IMR-90 (cell line): ENCODE results near the gene ME2. TPM values are rescaled to one million over a fixed set of nuclear protein-coding genes. Genes with fewer than 3 reads are reported as not detected.

Experiments
- BHLHE40 ChIP-seq: fragments of 150-350 bp; IDR thresholded peaks from 2 replicates; pipeline ENCODE4 v1.6.1; 2016; ENCODE audit warnings: mild to moderate bottlenecking, low read depth, low read length
- CEBPB ChIP-seq: IDR thresholded peaks from 2 replicates; pipeline ENCODE4 v1.6.1; 2012; ENCODE audit warnings: low read depth, low read length, improper control_type of control experiment
- POLR2A ChIP-seq: IDR thresholded peaks from 2 replicates; pipeline ENCODE4 v1.6.1; 2012; ENCODE audit warnings: mild to moderate bottlenecking, low read depth, low read length
- RCOR1 ChIP-seq: IDR thresholded peaks from 2 replicates; pipeline ENCODE4 v1.6.1; 2012; ENCODE audit warnings: mild to moderate bottlenecking, low read length, improper control_type of control experiment; ENCODE audit not compliant: insufficient replicate concordance
- USF2 ChIP-seq: fragments of 150-350 bp; IDR thresholded peaks from 2 replicates; pipeline ENCODE4 v1.6.1; 2017; ENCODE audit warnings: mild to moderate bottlenecking, antibody characterized with exemption, low read length, low read depth
- polyA plus RNA-seq, 3 experiments: library from polyadenylated mRNA; depleted of rRNA; stranded (reverse); fragments of >200 nt; gene quantifications; 2 replicates each; pipeline ENCODE4 v1.2.3, GENCODE V29; 2012; ENCODE audit warnings: low replicate concordance in 1 of 3
- total RNA-seq: library from RNA; depleted of rRNA; stranded (reverse); fragments of >200 nt; gene quantifications from 2 replicates; pipeline ENCODE4 v1.2.3, GENCODE V29; 2012

The ME2 gene
- total and polyA plus RNA-seq, 2 of the 4 experiments (the other 2 are of a cell fraction) = 29.7 to 32.6 TPM

GRCh38 chr18:50967714-50968661 is 89.1 kb downstream of the ME2 start, which contains the start of gene ELAC1 (continued):
- TF ChIP-seq USF2 = no peak
- peak; percentile 92 for TF ChIP-seq POLR2A
- peak; percentile 29 for TF ChIP-seq RCOR1
- TF ChIP-seq BHLHE40 = no peak
- TF ChIP-seq CEBPB = no peak
